Sigmoid colon (tissue), 7 donors: ENCODE results near the gene PCSK2. TPM values are rescaled to one million over a fixed set of nuclear protein-coding genes. Genes with fewer than 3 reads are reported as not detected.

ENCODE experiments used
- DNase-seq: peaks from one replicate; pipeline ENCODE4 v3.0.0-alpha.2; 2019
- H3K27ac ChIP-seq, 4 donors: fragments of 200-600 bp; sonication (generic); one replicate each; pipeline ENCODE4 v1.5.1; 2016 to 2019; ENCODE audit warnings: mild to moderate bottlenecking in 1 of 4
- H3K27me3 ChIP-seq, 3 donors: fragments of 200-600 bp; sonication (generic); one replicate each; pipeline ENCODE4 v1.5.1; 2019; ENCODE audit warnings: mild to moderate bottlenecking in 1 of 3
- H3K36me3 ChIP-seq, 4 donors: fragments of 200-600 bp; sonication (generic); one replicate each; pipeline ENCODE4 v1.5.1; 2016 to 2019
- H3K4me1 ChIP-seq, 4 donors: fragments of 200-600 bp; sonication (generic); one replicate each; pipeline ENCODE4 v1.5.1; 2017 to 2019
- H3K4me3 ChIP-seq, 4 donors: fragments of 200-600 bp; sonication (generic); one replicate each; pipeline ENCODE4 v1.5.1; 2017 to 2019; ENCODE audit warnings: mild to moderate bottlenecking in 2 of 4, moderate library complexity in 1 of 4
- H3K9me3 ChIP-seq, 4 donors: fragments of 200-600 bp in 3 of 4; sonication (generic) in 3 of 4; one replicate each; pipeline versions ENCODE4 v1.5.1 to v1.6.1; 2013 to 2019
- EP300 ChIP-seq, 4 donors: sonication (generic); formaldehyde crosslinking; IDR thresholded peaks; one replicate each; pipeline ENCODE4 v1.6.1; 2017; ENCODE audit warnings: antibody characterized with exemption in 4 of 4
- POLR2A ChIP-seq, 2 donors: fragments of 450-650 bp; IDR thresholded peaks; one replicate each; pipeline ENCODE4 v1.6.1; 2016; ENCODE audit warnings: antibody characterized with exemption in 2 of 2, mild to moderate bottlenecking in 2 of 2, moderate library complexity in 2 of 2
- POLR2AphosphoS5 ChIP-seq, 4 donors: sonication (generic); formaldehyde crosslinking; IDR thresholded peaks; one replicate each; pipeline ENCODE4 v1.6.1; 2017; ENCODE audit warnings: antibody characterized with exemption in 4 of 4
- WGBS, 2 donors: extraction: QIAGEN DNeasy Blood & Tissue Kit; methylation state at CpG; one replicate each; pipeline ENCODE4 v1.1.7; 2013; 5-methylcytosine and 5-hydroxymethylcytosine counted together
- intact Hi-C: fragments of 100-400 bp; cut with DNase I; formaldehyde crosslinking; loops from one replicate; pipeline ENCODE4 v1.15.1; 2023
- polyA plus RNA-seq, 3 donors: library from polyadenylated mRNA; stranded (reverse); fragments of 200-250 nt; gene quantifications; one replicate each; pipeline ENCODE4 v1.2.3, GENCODE V29; 2013
- total RNA-seq, 4 donors: library from RNA; depleted of rRNA; stranded (reverse); fragments of >200 nt; gene quantifications; one replicate each; pipeline ENCODE4 v1.1.0, GENCODE V29; 2016
- TF ChIP-seq, protein P1 (sequence below), 4 experiments: fragments of 450-650 bp in 3 of 4; fragments of 200-600 bp in 1 of 4; IDR thresholded peaks; one replicate each; pipeline ENCODE4 v1.5.1; 2016 to 2019; ENCODE audit warnings: antibody characterized with exemption in 4 of 4, mild to moderate bottlenecking in 3 of 4, moderate library complexity in 2 of 4
- donor health status: healthy with polysubstance abuse.
- donor health status: Bipolar disorder and iron deficiency.
- donor health status: healthy.

PCSK2 gene
- total and polyA plus RNA-seq, 7 donors = 0.54 to 5.4 (median 2.4) TPM; not detected in 1

DNA sequence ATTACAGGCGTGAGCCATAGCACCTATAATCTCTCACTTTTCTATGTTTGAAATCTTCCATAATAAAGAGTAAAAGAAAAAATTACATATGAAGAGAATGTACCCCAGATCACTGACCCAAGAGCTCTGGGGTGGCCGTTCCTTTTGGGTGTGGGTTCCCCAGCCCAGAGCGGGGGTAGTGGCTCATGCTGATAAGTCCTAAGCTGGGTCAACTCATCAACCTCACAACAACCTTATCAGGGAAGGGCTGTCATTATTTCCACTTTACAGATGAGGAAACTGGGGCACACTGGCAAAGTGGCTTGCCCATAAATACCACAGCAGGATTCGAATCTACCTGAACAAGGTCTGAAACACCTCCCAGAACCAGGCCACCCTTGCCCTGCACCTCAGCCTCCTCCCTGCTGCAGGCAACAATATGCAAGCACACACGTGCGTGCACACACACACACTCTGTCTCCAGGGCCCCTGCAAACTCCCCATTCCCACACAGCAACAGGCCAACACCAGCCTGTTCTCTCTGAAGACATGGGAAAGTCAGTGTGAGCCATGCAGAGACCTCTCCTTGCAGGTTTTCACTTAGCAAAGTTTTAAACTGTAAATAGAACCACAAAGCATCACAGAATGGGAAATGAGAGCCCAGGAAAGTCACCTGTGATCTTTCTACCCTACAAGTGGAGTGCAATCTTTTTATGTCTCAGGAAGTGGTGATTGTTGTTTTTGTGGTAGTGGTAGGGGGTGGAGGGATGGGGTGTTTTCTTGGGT is 276.6 kb downstream of the PCSK2 start:
- Histone ChIP-seq H3K36me3 (no peaks in the 10 kb centered on the region), H3K27me3 (no peaks in the 10 kb centered on the region), H3K4me3 (no peak overlapping the region), H3K4me1 (peaks cover 0 to 11% (median 8%) of the 10 kb centered on the region in 4 donors), H3K27ac (no peak overlapping the region), H3K9me3 (no peaks in the 10 kb centered on the region)
- no peak for TF ChIP-seq EP300 (IDR thresholded peaks at IDR 0.05)
- TF ChIP-seq POLR2A (IDR thresholded peaks at IDR 0.05) = no peak
- TF ChIP-seq, protein P1, sequence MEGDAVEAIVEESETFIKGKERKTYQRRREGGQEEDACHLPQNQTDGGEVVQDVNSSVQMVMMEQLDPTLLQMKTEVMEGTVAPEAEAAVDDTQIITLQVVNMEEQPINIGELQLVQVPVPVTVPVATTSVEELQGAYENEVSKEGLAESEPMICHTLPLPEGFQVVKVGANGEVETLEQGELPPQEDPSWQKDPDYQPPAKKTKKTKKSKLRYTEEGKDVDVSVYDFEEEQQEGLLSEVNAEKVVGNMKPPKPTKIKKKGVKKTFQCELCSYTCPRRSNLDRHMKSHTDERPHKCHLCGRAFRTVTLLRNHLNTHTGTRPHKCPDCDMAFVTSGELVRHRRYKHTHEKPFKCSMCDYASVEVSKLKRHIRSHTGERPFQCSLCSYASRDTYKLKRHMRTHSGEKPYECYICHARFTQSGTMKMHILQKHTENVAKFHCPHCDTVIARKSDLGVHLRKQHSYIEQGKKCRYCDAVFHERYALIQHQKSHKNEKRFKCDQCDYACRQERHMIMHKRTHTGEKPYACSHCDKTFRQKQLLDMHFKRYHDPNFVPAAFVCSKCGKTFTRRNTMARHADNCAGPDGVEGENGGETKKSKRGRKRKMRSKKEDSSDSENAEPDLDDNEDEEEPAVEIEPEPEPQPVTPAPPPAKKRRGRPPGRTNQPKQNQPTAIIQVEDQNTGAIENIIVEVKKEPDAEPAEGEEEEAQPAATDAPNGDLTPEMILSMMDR (IDR thresholded peaks at IDR 0.05) = no peak
- no peak for TF ChIP-seq POLR2AphosphoS5 (IDR thresholded peaks at IDR 0.05)
- WGBS, 2 donors = 65 to 79% methylated on average over 6 of the region's 6 CpGs
- peak; percentile 54 for DNase-seq
- intact Hi-C loops = loop anchor here (2.0 to 10.0 kb wide), 4 partner anchors 27 to 631 kb away; partner anchors contain the start of genes BFSP1, KAT14 and PET117

DNA sequence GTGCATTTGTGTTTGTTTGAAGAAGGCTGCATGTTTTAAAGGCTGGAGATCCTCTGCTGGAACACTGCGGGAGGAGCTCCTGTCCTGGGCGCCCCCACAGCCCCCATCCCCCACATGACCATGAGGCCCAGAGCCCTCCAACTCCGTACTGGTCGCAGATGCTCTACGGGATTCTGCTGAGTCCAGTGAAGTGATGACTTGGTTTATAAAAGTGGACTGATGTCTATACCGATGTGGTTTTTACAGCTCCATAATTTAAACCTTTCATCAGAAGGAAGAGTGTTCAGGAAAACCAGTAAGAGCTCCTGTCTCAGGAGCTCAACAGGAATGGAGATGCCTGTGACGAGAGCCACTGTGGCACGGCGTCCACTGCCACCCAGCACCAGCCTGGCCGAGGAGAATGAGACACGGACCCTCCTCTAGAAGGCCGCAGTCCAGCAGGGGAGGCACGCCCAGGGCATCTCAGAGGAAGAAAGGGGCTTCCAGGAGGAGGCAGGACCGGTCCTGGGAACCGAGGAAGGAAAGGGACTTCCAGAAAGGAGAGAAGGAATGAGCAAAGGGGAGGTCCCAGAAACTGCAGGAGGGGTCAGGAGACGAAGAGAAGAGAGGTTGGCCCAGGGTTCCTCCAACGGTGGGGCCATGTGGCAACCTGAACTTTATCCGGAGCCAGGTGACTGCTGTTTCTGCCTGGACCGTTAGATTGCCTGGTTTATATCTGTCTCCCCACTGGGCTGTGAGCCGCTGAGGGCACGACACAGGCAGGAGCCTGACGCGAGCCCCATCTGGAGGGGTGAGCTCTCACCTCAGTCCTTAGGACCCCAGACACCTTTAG is 277.4 kb downstream of the PCSK2 start:
- peaks cover 0 to 10% (median 8%) of the 10 kb centered on the region in 4 donors for H3K4me1 ChIP-seq
- H3K36me3 ChIP-seq = no peaks in the 10 kb centered on the region
- peak overlapping the region in 3 of 4 donors; percentile 42 to 54 (median 53) for H3K4me3 ChIP-seq
- H3K9me3 ChIP-seq = no peaks in the 10 kb centered on the region
- TF ChIP-seq POLR2A (IDR thresholded peaks at IDR 0.05) (no peak), POLR2AphosphoS5 (IDR thresholded peaks at IDR 0.05) (no peak), EP300 (IDR thresholded peaks at IDR 0.05) (no peak)
- TF ChIP-seq, protein P1 (IDR thresholded peaks at IDR 0.05) = no peak
- H3K27me3 ChIP-seq = no peaks in the 10 kb centered on the region
- no peak overlapping the region for H3K27ac ChIP-seq
- peak; percentile 63 for DNase-seq
- intact Hi-C loops = loop anchor here (2.0 to 10.0 kb wide), 4 partner anchors 27 to 631 kb away; partner anchors contain the start of genes BFSP1, KAT14 and PET117
- 38 to 48% methylated on average over 23 of the region's 23 CpGs for WGBS, 2 donors

DNA sequence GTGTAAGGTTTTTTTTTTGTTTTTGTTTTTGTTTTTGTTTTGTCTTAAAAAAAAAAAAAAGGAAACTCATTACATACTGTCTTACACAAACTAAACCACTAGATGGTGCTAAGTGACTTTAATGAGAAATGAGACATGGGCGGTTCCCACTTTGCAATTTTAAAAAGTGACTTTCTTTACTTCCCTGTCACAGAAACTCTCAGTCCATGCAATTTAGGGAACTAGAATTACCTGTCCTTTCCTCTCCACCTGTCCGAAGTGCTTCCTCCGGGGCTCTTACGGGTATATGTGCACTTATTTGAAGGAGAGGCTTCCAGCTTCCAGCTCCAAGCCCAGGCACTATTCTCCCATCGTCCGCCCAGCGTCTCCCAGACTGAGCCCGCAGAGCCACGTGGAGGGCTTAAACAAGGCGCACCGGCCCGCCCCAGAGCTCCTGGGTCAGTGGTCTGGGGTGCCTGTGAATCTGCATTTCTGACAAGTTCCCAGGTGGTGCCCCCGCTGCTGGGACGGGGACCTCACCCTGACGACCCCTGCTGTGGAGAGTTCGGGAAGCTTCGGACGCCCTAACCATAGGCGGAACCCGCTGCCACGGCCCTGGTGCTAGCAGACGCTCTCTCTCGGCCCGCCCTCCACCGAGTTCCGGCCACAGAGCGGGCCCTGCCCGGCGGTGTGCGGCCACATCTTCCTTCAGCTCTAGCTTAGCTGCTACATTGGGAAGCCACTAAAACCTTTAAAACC is 278.2 kb downstream of the PCSK2 start:
- Histone ChIP-seq H3K27me3 (no peaks in the 10 kb centered on the region), H3K9me3 (no peaks in the 10 kb centered on the region), H3K4me3 (peak overlapping the region; percentile 18 to 54 (median 48)), H3K36me3 (no peaks in the 10 kb centered on the region), H3K4me1 (peaks cover 0 to 10% (median 8%) of the 10 kb centered on the region in 4 donors), H3K27ac (peak overlapping the region; percentile 3 to 61 (median 32))
- 0% methylated on average over 30 of the region's 30 CpGs for whole genome bisulfite sequencing, 2 donors
- TF ChIP-seq POLR2A (IDR thresholded peaks at IDR 0.05) (no peak), POLR2AphosphoS5 (IDR thresholded peaks at IDR 0.05) (peak in 1 of 4 donors; percentile 4)
- TF ChIP-seq, protein P1 (IDR thresholded peaks at IDR 0.05) = peak; percentile 54 to 77 (median 74)
- peak; percentile 78 for DNase-seq
- intact Hi-C loops = loop anchor here (1.0 to 10.0 kb wide), 6 partner anchors 26 to 772 kb away; partner anchors contain the start of genes BFSP1, KAT14 and PET117
